ENCODE results near the gene TBX2.

The TBX2 gene

DNA sequence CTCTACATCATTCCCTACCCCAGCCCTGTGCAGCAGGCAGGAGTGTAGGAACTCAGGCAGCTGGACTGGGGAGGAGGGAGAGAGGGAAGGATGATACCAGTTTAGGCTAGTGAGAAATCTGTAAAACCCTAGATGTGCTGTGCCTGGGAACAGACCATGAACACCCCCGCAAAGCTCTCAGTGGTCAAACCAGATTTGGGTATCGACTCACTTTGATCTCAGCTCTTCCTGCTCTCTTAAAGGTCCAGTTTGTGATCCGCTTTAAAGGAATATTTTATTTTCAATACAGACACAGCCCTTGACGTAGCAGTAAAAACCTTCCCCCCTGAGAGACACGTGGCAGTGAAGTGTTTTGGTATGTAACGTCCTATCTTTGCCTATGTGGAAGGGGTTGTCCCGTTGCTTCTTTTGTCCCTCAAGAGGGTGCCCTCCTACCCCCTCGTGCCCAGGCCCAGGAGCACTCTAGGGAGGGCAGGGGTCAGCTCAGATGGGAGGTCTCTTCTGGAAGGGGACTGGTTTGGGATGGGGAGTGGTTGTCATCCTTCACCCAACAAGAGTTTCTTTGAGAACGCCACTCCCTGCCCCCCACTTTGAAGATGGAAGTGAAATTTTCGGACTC, 19.3 kb upstream of the TBX2 start:
- CTCF ChIA-PET = interaction anchor here (2.4 kb wide), 1 partner anchor 10 kb away, joined by 13 read pairs; no protein-coding TSS in a partner anchor

GRCh38 chr17:61380836-61381525, 18.7 kb upstream of the TBX2 start:
- Histone ChIP-seq H3K4me1 (ENCODE audit: control insufficient read depth, insufficient read depth, low read length) (no peaks in the 10 kb centered on the region), H3K9me3 (ENCODE audit: control insufficient read depth, insufficient read depth, low read depth, low read length) (no peaks in the 10 kb centered on the region), H3K4me3 (ENCODE audit: low read depth, low read length) (no peak overlapping the region), H3K36me3 (ENCODE audit: control insufficient read depth in 2 of 2, insufficient read depth in 1 of 2, low read length in 2 of 2) (no peaks in the 10 kb centered on the region), H3K27ac (ENCODE audit: extremely low read depth, low read depth, low read length) (no peak overlapping the region)
- CTCF ChIA-PET = interaction anchor here (0.6 to 2.4 kb wide), 2 partner anchors 9 to 409 kb away, joined by 3 to 13 read pairs; no protein-coding TSS in a partner anchor
- TF ChIP-seq ZNF133 (tag by site-specific recombination; IDR thresholded peaks at IDR 0.05) = peak; percentile 60; the same call in 1 of the 2 replicates
- TF ChIP-seq ZNF335 (tag by site-specific recombination; conservative IDR thresholded peaks at IDR 0.05) = no peak
- POLR2A ChIA-PET = no interaction called here

More for the DNA sequence above, 19.3 kb upstream of the TBX2 start:
- Histone ChIP-seq H3K36me3 (ENCODE audit: control insufficient read depth in 2 of 2, insufficient read depth in 1 of 2, low read length in 2 of 2) (no peaks in the 10 kb centered on the region), H3K4me3 (ENCODE audit: low read depth, low read length) (no peak overlapping the region), H3K9me3 (ENCODE audit: control insufficient read depth, insufficient read depth, low read depth, low read length) (no peaks in the 10 kb centered on the region), H3K27ac (ENCODE audit: extremely low read depth, low read depth, low read length) (no peak overlapping the region), H3K4me1 (ENCODE audit: control insufficient read depth, insufficient read depth, low read length) (no peaks in the 10 kb centered on the region)
- TF ChIP-seq ZNF560 (tag by site-specific recombination; IDR thresholded peaks at IDR 0.05; ENCODE audit: borderline replicate concordance) = no peak
- no peak for TF ChIP-seq ZNF777 (tag by site-specific recombination; IDR thresholded peaks at IDR 0.05; ENCODE audit: borderline replicate concordance)
- TF ChIP-seq, protein P1, sequence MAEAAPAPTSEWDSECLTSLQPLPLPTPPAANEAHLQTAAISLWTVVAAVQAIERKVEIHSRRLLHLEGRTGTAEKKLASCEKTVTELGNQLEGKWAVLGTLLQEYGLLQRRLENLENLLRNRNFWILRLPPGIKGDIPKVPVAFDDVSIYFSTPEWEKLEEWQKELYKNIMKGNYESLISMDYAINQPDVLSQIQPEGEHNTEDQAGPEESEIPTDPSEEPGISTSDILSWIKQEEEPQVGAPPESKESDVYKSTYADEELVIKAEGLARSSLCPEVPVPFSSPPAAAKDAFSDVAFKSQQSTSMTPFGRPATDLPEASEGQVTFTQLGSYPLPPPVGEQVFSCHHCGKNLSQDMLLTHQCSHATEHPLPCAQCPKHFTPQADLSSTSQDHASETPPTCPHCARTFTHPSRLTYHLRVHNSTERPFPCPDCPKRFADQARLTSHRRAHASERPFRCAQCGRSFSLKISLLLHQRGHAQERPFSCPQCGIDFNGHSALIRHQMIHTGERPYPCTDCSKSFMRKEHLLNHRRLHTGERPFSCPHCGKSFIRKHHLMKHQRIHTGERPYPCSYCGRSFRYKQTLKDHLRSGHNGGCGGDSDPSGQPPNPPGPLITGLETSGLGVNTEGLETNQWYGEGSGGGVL (tag by site-specific recombination; IDR thresholded peaks at IDR 0.05) = no peak
- no peak for TF ChIP-seq SETDB1 (IDR thresholded peaks at IDR 0.05; ENCODE audit: insufficient read length, low read length)
- TF ChIP-seq ZNF514 (tag by site-specific recombination; IDR thresholded peaks at IDR 0.05) = no peak
- TF ChIP-seq ZNF416 (tag by site-specific recombination; IDR thresholded peaks at IDR 0.05) = no peak
- TF ChIP-seq ZFP37 (tag by site-specific recombination; IDR thresholded peaks at IDR 0.05) = no peak
- TF ChIP-seq ZNF175 (tag by site-specific recombination; IDR thresholded peaks at IDR 0.05) = no peak
- TF ChIP-seq ZNF530 (tag by site-specific recombination; IDR thresholded peaks at IDR 0.05; ENCODE audit: low read depth) = no peak
- POLR2A ChIA-PET = no interaction called here

GRCh38 chr17:61381537-61381936, 18.1 kb upstream of the TBX2 start:
- H3K36me3 ChIP-seq (ENCODE audit: control insufficient read depth in 2 of 2, insufficient read depth in 1 of 2, low read length in 2 of 2) = no peaks in the 10 kb centered on the region
- no peak overlapping the region for H3K4me3 ChIP-seq (ENCODE audit: low read depth, low read length)
- ChIA-PET POLR2A (no interaction called here), CTCF (interaction anchor here (2.4 kb wide), 1 partner anchor 8 kb away, joined by 13 read pairs; no protein-coding TSS in a partner anchor)
- H3K27ac ChIP-seq (ENCODE audit: extremely low read depth, low read depth, low read length) = no peak overlapping the region
- no peak for TF ChIP-seq ZSCAN16 (tag by site-specific recombination; IDR thresholded peaks at IDR 0.05)
- no peaks in the 10 kb centered on the region for H3K4me1 ChIP-seq (ENCODE audit: control insufficient read depth, insufficient read depth, low read length)
- H3K9me3 ChIP-seq (ENCODE audit: control insufficient read depth, insufficient read depth, low read depth, low read length) = no peaks in the 10 kb centered on the region

- POLR2A ChIA-PET = no interaction called here
- TF ChIP-seq GLIS2 (tag by site-specific recombination; IDR thresholded peaks at IDR 0.05) = no peak
- TF ChIP-seq ZIC2 (tag by site-specific recombination; IDR thresholded peaks at IDR 0.05) = 0 out of 2 replicates have a peak, but pooled peaks have one; percentile 19
- H3K27ac ChIP-seq (ENCODE audit: extremely low read depth, low read depth, low read length) = no peak overlapping the region
- H3K4me3 ChIP-seq (ENCODE audit: low read depth, low read length) = no peak overlapping the region
- no peaks in the 10 kb centered on the region for H3K4me1 ChIP-seq (ENCODE audit: control insufficient read depth, insufficient read depth, low read length)
- H3K36me3 ChIP-seq (ENCODE audit: control insufficient read depth in 2 of 2, insufficient read depth in 1 of 2, low read length in 2 of 2) = no peaks in the 10 kb centered on the region
- CTCF ChIA-PET = no interaction called here
- H3K9me3 ChIP-seq (ENCODE audit: control insufficient read depth, insufficient read depth, low read depth, low read length) = no peaks in the 10 kb centered on the region
These were observed 16.6 kb upstream of the TBX2 start for GRCh38 chr17:61382796-61383688.
